HG02943 (cell line): ENCODE measurements around the gene CLDND2.
A peak's percentile ranks its signal among the peaks of the same experiment; 100 is the strongest.
"Not testable (repeated sequence)": the region's sequence is repeated elsewhere in the genome, so short reads cannot be mapped to it uniquely, and the experiment has no call there.

Source experiments
- ATAC-seq: cut with Tn5 transposase; IDR thresholded peaks from one replicate; pipeline ENCODE4 v1.9.1; 2021; ENCODE audit warnings: mild to moderate bottlenecking, low read depth, moderate library complexity; ENCODE audit not compliant: unreplicated experiment

CLDND2 gene

GRCh38 chr19:51368366-51369282 is at the start of gene CLDND2:
Gene CLDND2 (minus strand): TSS chr19:51369003. CDS start chr19:51368577, 426 bp downstream.
- no peak for ATAC-seq

- ATAC-seq: no peak
Observed at GRCh38 chr19:51417810-51418157, 49.0 kb upstream of the CLDND2 start.

- ATAC-seq: no peak
Observed at GRCh38 chr19:51417107-51417809, 48.5 kb upstream of the CLDND2 start, which contains the start of gene SIGLEC10. Gene SIGLEC10 (minus strand): TSS chr19:51417642. CDS start chr19:51417581, 61 bp downstream.

- ATAC-seq: not testable (repeated sequence)
Observed at GRCh38 chr19:51416422-51416821, 47.6 kb upstream of the CLDND2 start.

GRCh38 chr19:51415187-51415586 is 46.4 kb upstream of the CLDND2 start:
- no peak for ATAC-seq

- no peak for ATAC-seq
Observed at GRCh38 chr19:51410950-51411748, 42.3 kb upstream of the CLDND2 start.

GRCh38 chr19:51407511-51408131 is 38.8 kb upstream of the CLDND2 start:
- no peak for ATAC-seq

- no peak for ATAC-seq
Observed at GRCh38 chr19:51402117-51402516, 33.3 kb upstream of the CLDND2 start.

- ATAC-seq: not testable (repeated sequence)
Observed at GRCh38 chr19:51399936-51400335, 31.1 kb upstream of the CLDND2 start.

- ATAC-seq: no peak
Observed at GRCh38 chr19:51399231-51399630, 30.4 kb upstream of the CLDND2 start.

- ATAC-seq: no peak
Observed at GRCh38 chr19:51398096-51398704, 29.4 kb upstream of the CLDND2 start.

- ATAC-seq: not testable (repeated sequence)
Observed at GRCh38 chr19:51397453-51397852, 28.6 kb upstream of the CLDND2 start.

- no peak for ATAC-seq
Observed at GRCh38 chr19:51396175-51396574, 27.4 kb upstream of the CLDND2 start.

- peak; percentile 86 for ATAC-seq
Observed at GRCh38 chr19:51394050-51394836, 25.4 kb upstream of the CLDND2 start.

GRCh38 chr19:51392701-51393100 is 23.9 kb upstream of the CLDND2 start:
- no peak for ATAC-seq

- no peak for ATAC-seq
Observed at GRCh38 chr19:51391073-51391611, 22.3 kb upstream of the CLDND2 start.

- ATAC-seq: no peak
Observed at GRCh38 chr19:51389143-51389542, 20.3 kb upstream of the CLDND2 start.

- no peak for ATAC-seq
Observed at GRCh38 chr19:51387924-51388389, 19.2 kb upstream of the CLDND2 start, which contains the start of gene LIM2. Gene LIM2 (minus strand): TSS chr19:51387974. CDS start chr19:51387443, 531 bp downstream.
